ENCODE measurements around the gene CBR1. TPM values are rescaled to one million over a fixed set of nuclear protein-coding genes. Genes with fewer than 3 reads are reported as not detected.

The CBR1 gene
- total RNA-seq, 1 donor, result 73.5 TPM

DNA sequence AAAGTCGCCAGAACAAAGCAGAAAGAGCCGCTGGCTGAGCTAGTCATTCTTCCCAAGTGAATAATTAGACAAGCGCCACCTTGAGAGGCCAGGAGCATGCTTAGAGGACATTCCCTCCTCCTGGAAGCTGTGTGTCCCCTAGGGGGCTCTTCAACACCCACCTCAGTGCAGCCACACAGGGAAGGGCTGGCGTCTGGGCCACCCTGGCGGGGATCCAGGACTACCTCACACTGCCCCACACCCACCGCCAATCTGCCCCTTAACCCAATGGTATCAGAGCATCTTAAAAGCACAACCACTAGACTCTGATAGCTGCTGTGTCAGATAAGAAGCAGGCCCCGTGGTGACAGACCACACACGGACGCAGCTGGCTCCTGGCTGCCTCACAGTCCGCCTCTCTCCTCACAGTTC, 34.4 kb upstream of the CBR1 start:
- Histone ChIP-seq H3K27me3 (ENCODE audit: insufficient read depth, low read length) (no peaks in the 10 kb centered on the region), H3K36me3 (ENCODE audit: insufficient read depth, low read length) (peaks cover 40% of the 10 kb centered on the region), H3K9me3 (ENCODE audit: low read depth, low read length) (no peaks in the 10 kb centered on the region), H3K27ac (ENCODE audit: low read depth, low read length) (no peak overlapping the region), H2AFZ (ENCODE audit: low read length) (no peak overlapping the region), H3K4me1 (ENCODE audit: insufficient read depth, low read length) (no peaks in the 10 kb centered on the region), H3K4me3 (ENCODE audit: insufficient read depth, low read length) (no peak overlapping the region), H3K4me2 (ENCODE audit: insufficient read depth, low read length) (no peak overlapping the region), H4K20me1 (ENCODE audit: insufficient read depth, low read length) (no peaks in the 10 kb centered on the region), H3K79me2 (ENCODE audit: insufficient read depth, low read length) (no peaks in the 10 kb centered on the region)
- TF ChIP-seq, protein P1, sequence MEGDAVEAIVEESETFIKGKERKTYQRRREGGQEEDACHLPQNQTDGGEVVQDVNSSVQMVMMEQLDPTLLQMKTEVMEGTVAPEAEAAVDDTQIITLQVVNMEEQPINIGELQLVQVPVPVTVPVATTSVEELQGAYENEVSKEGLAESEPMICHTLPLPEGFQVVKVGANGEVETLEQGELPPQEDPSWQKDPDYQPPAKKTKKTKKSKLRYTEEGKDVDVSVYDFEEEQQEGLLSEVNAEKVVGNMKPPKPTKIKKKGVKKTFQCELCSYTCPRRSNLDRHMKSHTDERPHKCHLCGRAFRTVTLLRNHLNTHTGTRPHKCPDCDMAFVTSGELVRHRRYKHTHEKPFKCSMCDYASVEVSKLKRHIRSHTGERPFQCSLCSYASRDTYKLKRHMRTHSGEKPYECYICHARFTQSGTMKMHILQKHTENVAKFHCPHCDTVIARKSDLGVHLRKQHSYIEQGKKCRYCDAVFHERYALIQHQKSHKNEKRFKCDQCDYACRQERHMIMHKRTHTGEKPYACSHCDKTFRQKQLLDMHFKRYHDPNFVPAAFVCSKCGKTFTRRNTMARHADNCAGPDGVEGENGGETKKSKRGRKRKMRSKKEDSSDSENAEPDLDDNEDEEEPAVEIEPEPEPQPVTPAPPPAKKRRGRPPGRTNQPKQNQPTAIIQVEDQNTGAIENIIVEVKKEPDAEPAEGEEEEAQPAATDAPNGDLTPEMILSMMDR (IDR thresholded peaks at IDR 0.05; ENCODE audit: extremely low read depth, low read depth, low read length), result no peak
- DNase-seq (ENCODE audit: insufficient read length, low spot score, missing footprints), result no peak

DNA sequence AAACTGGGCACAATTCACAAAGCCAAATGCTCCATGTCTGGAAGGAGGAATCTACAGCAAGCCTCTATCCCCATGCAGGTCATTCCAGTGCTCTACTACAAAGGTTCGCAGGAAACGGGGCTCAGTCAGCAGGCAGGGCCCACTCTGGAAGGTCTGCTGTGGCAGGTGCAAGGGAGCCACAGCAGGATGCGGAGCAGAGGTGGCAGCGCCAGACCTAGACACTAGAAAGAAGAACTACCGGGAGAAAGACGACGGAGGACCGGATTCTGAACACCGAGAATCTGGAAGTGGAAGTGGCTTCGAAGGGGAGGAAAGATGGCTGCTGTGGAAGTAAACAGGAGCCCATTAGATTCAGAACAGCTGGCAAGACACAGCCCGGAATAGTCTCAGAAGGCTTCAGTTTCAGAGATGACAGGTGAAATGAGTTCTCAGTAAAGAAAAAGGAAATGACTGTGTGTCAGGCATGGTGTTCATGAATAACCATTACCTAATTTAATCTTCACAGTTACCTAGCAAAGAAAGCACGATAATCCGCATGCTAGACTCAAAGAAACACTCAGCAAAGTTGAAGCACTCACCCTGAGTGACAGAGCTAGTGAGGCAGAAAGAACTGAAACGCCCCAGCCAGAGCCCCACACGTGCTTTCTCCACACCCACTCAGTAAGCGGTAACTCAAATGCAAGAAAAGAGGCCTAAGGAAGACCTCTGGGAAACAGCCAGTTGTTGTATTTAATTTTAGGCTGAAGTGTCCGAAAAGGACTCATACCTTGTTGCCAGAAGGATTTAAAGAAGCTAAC, 30.9 kb upstream of the CBR1 start:
- no peak overlapping the region for H2AFZ ChIP-seq (ENCODE audit: low read length)
- peak; percentile 31 for DNase-seq (ENCODE audit: insufficient read length, low spot score, missing footprints)
- no peaks in the 10 kb centered on the region for H3K27me3 ChIP-seq (ENCODE audit: insufficient read depth, low read length)
- no peak overlapping the region for H3K4me2 ChIP-seq (ENCODE audit: insufficient read depth, low read length)
- H3K9me3 ChIP-seq (ENCODE audit: low read depth, low read length), result no peaks in the 10 kb centered on the region
- H3K27ac ChIP-seq (ENCODE audit: low read depth, low read length), result no peak overlapping the region
- H3K4me3 ChIP-seq (ENCODE audit: insufficient read depth, low read length), result no peak overlapping the region
- no peaks in the 10 kb centered on the region for H4K20me1 ChIP-seq (ENCODE audit: insufficient read depth, low read length)
- H3K79me2 ChIP-seq (ENCODE audit: insufficient read depth, low read length), result no peaks in the 10 kb centered on the region
- H3K4me1 ChIP-seq (ENCODE audit: insufficient read depth, low read length), result no peaks in the 10 kb centered on the region
- H3K36me3 ChIP-seq (ENCODE audit: insufficient read depth, low read length), result peaks cover 58% of the 10 kb centered on the region
- TF ChIP-seq, protein P1 (IDR thresholded peaks at IDR 0.05; ENCODE audit: extremely low read depth, low read depth, low read length), result no peak

DNA sequence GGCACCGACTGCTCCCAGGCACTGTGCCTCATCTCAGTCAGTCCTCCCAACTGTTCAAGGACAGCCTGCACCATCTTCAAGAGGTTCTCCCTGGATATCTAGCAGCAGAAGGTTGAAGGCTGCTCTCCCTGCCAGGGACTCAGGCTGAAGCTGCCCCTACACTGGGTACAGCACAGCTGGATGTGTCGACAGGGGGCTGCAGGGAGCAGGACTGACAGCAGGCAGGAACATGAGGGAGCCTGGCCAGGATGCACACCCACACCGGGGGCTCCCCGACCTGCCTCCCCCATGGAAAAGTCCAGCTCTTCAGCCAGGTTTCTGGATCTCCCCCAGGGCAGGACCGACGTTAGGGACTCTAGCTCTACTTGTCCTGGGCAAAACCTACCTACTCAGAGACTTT, 30.0 kb upstream of the CBR1 start:
- Histone ChIP-seq H3K27ac (ENCODE audit: low read depth, low read length) (no peak overlapping the region), H4K20me1 (ENCODE audit: insufficient read depth, low read length) (no peaks in the 10 kb centered on the region), H3K4me1 (ENCODE audit: insufficient read depth, low read length) (no peaks in the 10 kb centered on the region), H3K4me3 (ENCODE audit: insufficient read depth, low read length) (no peak overlapping the region), H2AFZ (ENCODE audit: low read length) (no peak overlapping the region), H3K36me3 (ENCODE audit: insufficient read depth, low read length) (peaks cover 60% of the 10 kb centered on the region), H3K27me3 (ENCODE audit: insufficient read depth, low read length) (no peaks in the 10 kb centered on the region), H3K79me2 (ENCODE audit: insufficient read depth, low read length) (no peaks in the 10 kb centered on the region), H3K4me2 (ENCODE audit: insufficient read depth, low read length) (no peak overlapping the region), H3K9me3 (ENCODE audit: low read depth, low read length) (no peaks in the 10 kb centered on the region)
- DNase-seq (ENCODE audit: insufficient read length, low spot score, missing footprints), result no peak
- TF ChIP-seq, protein P1 (IDR thresholded peaks at IDR 0.05; ENCODE audit: extremely low read depth, low read depth, low read length), result no peak

DNA sequence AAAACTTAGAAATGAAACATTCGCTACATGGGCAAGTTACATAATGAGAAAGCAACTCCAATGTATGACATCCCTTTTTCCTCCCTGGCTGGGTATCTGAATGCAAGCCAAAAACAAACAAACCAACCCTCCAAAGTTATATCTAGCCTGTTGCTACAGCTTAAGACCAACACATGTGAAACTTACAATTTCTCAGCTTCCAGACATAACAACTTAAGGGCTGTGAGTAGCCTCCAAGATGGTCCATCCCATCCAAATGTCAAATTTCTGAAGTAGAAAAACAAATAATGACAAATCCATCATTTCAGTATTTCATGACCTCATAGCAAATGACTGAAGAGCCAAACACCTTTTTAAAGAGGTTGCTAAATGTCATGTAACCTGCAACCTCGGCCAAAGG, 29.4 kb upstream of the CBR1 start:
- Histone ChIP-seq H3K4me3 (ENCODE audit: insufficient read depth, low read length) (no peak overlapping the region), H3K79me2 (ENCODE audit: insufficient read depth, low read length) (no peaks in the 10 kb centered on the region), H3K4me1 (ENCODE audit: insufficient read depth, low read length) (no peaks in the 10 kb centered on the region), H3K27ac (ENCODE audit: low read depth, low read length) (no peak overlapping the region), H3K36me3 (ENCODE audit: insufficient read depth, low read length) (peaks cover 61% of the 10 kb centered on the region), H3K9me3 (ENCODE audit: low read depth, low read length) (no peaks in the 10 kb centered on the region), H3K4me2 (ENCODE audit: insufficient read depth, low read length) (no peak overlapping the region), H2AFZ (ENCODE audit: low read length) (no peak overlapping the region), H3K27me3 (ENCODE audit: insufficient read depth, low read length) (no peaks in the 10 kb centered on the region), H4K20me1 (ENCODE audit: insufficient read depth, low read length) (no peaks in the 10 kb centered on the region)
- no peak for DNase-seq (ENCODE audit: insufficient read length, low spot score, missing footprints)
- TF ChIP-seq, protein P1 (IDR thresholded peaks at IDR 0.05; ENCODE audit: extremely low read depth, low read depth, low read length), result no peak

Measured in osteoblast (primary cell).